HFFc6 (cell line): ENCODE results near the gene ZNF507. TPM values are rescaled to one million over a fixed set of nuclear protein-coding genes. Genes with fewer than 3 reads are reported as not detected.

Source experiments
- DNase-seq: peaks from one replicate; pipeline ENCODE4 v3.0.0-alpha.2; 2018
- H3K27ac Mint-ChIP-seq: 2 replicates; pipeline ENCODE4 v1.8.0; 2020; ENCODE audit warnings: mild to moderate bottlenecking, mixed read lengths
- H3K27me3 Mint-ChIP-seq: 2 replicates; pipeline ENCODE4 v1.8.0; 2021; ENCODE audit warnings: mild to moderate bottlenecking, moderate library complexity, mixed read lengths; ENCODE audit not compliant: insufficient read depth
- H3K36me3 Mint-ChIP-seq: 2 replicates; pipeline ENCODE4 v1.8.0; 2021; ENCODE audit warnings: low read depth, mixed read lengths
- H3K4me1 Mint-ChIP-seq: 2 replicates; pipeline ENCODE4 v1.8.0; 2020; ENCODE audit warnings: low read depth, mixed read lengths
- H3K4me3 Mint-ChIP-seq: 2 replicates; pipeline ENCODE4 v1.8.0; 2020; ENCODE audit warnings: mild to moderate bottlenecking, moderate library complexity, mixed read lengths
- H3K9me3 Mint-ChIP-seq: 2 replicates; pipeline ENCODE4 v1.8.0; 2020; ENCODE audit warnings: mild to moderate bottlenecking, mixed read lengths
- total RNA-seq, 6 experiments: library from RNA; stranded (reverse); fragmentation: NEBNext Ultra II Directional; extraction: Animal tissue kit (Norgen Biotek cat#: 25700); gene quantifications; 2 replicates in 1 of 6; 3 replicates in 5 of 6; pipeline ENCODE4 v1.2.3, GENCODE V29; 2021
- TF ChIP-seq, protein P1 (sequence below): fragments of 200-600 bp; sonication (generic); IDR thresholded peaks from 2 replicates; pipeline ENCODE4 v1.5.0; 2021; ENCODE audit warnings: antibody characterized with exemption, mild to moderate bottlenecking

Gene ZNF507
- total RNA-seq, 6 experiments from 2014 or later: 13.0 to 18.3 (median 16.0) TPM

DNA sequence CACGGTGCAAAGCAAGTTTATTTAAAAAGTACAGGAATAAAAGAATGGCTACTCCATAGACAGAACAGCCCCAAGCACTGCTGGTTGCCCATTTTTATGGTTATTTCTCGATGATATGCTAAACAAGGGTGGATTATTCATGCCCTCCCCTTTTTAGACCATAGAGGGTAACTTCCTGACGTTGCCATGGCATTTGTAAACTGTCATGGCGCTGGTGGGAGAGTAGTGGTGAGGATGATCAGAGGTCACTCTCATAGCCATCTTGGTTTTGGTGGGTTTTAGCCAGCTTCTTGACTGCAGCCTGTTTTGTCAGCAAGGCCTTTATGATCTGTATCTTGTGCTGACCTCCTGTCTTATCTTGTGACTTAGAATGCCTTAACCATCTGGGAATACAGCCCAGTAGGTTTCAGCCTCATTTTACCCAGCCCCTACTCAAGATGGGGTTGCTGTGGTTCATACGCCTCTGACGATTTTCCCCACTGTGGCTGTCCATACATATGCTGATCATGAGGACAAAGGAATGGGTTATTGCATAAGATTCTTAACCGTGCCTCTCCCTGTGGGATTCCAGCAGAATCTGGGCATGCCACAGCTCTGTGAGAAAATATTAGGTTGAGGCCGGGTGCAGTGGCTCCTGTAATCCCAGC is 36.9 kb upstream of the ZNF507 start:
- Mint-ChIP-seq H3K27ac (no peak overlapping the region), H3K4me3 (no peak overlapping the region), H3K9me3 (peaks cover 2% of the 10 kb centered on the region; the same call in 1 of the 2 replicates), H3K27me3 (peaks cover 20% of the 10 kb centered on the region), H3K36me3 (peaks cover under 1% of the 10 kb centered on the region; the same call in 1 of the 2 replicates), H3K4me1 (no peaks in the 10 kb centered on the region)
- TF ChIP-seq, protein P1, sequence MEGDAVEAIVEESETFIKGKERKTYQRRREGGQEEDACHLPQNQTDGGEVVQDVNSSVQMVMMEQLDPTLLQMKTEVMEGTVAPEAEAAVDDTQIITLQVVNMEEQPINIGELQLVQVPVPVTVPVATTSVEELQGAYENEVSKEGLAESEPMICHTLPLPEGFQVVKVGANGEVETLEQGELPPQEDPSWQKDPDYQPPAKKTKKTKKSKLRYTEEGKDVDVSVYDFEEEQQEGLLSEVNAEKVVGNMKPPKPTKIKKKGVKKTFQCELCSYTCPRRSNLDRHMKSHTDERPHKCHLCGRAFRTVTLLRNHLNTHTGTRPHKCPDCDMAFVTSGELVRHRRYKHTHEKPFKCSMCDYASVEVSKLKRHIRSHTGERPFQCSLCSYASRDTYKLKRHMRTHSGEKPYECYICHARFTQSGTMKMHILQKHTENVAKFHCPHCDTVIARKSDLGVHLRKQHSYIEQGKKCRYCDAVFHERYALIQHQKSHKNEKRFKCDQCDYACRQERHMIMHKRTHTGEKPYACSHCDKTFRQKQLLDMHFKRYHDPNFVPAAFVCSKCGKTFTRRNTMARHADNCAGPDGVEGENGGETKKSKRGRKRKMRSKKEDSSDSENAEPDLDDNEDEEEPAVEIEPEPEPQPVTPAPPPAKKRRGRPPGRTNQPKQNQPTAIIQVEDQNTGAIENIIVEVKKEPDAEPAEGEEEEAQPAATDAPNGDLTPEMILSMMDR: no peak
- no peak for DNase-seq

DNA sequence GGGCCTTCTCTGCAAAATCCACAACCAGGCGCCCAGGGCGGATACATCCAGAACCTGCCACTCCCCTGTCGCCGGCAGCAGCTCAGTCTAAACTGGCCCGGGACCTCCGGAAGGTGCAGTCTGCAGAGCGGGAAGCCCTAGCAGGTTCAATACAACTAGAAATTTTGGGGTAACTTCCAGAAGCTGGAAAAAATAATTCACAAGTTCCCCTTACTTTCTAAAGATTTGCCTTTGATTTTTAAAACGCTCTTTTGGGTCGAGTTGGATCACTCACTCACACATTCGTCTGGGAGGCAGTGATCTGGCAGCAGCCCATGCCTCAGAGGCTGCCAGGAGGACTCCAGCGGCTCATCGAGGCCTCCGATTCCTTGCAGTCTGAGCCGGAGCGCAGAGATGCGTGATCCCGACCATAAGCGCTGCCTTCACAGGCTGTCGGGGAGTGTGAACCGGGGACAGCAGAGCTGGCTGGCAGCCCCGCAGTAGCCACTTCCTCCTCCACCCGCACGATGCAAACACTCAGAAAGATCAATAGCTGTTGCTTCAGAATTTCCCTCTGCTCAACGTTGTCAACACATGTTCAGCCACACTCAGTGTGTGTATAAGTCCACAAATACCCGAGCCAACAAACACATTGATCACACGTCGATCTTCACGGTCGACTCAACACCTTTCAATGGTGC is 35.6 kb upstream of the ZNF507 start:
- H3K27me3 Mint-ChIP-seq: peaks cover 20% of the 10 kb centered on the region
- H3K36me3 Mint-ChIP-seq: no peaks in the 10 kb centered on the region
- no peak overlapping the region for H3K4me3 Mint-ChIP-seq
- TF ChIP-seq, protein P1: no peak
- no peak for DNase-seq
- H3K4me1 Mint-ChIP-seq: no peaks in the 10 kb centered on the region
- no peaks in the 10 kb centered on the region for H3K9me3 Mint-ChIP-seq
- no peak overlapping the region for H3K27ac Mint-ChIP-seq

DNA sequence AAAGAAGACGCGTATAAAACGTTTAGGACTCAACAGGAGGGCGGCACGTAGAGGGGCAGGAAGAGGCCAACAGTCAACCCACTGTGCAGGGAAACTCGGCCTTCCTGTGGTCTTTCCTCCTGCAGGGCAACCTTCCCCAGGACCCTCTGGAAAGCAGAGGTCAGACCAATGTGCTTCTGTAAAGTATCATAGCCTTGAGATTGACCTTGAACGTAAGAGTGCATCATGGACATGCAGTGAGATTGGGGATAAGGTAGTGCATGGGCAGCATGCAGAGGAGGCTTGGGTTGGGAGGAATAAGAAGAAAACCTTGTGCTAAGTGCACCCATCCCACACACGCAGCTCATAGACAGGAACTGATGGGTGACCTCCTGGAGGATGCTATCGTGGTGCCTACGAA is 34.0 kb upstream of the ZNF507 start:
- H3K4me3 Mint-ChIP-seq: no peak overlapping the region
- TF ChIP-seq, protein P1: no peak
- no peaks in the 10 kb centered on the region for H3K36me3 Mint-ChIP-seq
- DNase-seq: no peak
- H3K4me1 Mint-ChIP-seq: no peaks in the 10 kb centered on the region
- H3K27ac Mint-ChIP-seq: no peak overlapping the region
- no peaks in the 10 kb centered on the region for H3K9me3 Mint-ChIP-seq
- peaks cover 22% of the 10 kb centered on the region for H3K27me3 Mint-ChIP-seq

DNA sequence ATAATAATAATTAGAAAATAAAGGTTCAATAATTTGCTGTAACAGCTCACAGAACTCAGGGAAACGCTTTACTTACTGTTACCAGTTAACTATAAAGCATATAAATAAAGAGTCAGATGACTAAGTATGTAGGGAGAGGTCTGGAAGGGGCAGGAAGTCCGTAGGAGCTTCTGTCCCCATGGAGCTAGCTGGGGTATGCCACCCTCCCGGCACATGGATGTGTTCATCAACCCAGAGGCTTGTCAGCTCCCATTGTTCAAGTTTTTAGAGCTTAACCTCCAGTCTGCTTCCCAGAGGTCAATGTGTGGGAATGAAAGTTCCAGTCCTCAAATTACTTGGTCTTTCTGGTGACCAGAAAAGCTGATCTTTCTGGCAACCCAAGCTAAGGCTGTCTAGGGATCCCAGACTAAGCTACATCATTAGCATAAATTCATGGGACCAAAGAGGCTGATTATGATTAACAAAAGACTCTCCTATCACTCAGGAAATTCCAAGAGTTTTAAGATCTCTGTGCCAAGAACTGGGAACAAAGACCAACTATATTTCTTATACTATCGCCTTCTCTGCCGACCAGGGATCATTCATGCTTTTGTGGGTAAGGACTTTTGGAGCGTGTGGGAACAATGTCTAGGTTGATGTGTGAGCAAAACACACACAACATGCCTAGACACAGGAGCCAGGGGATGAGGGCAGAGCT is 31.7 kb upstream of the ZNF507 start:
- Mint-ChIP-seq H3K4me1 (no peaks in the 10 kb centered on the region), H3K27me3 (peaks cover 29% of the 10 kb centered on the region), H3K27ac (no peak overlapping the region), H3K9me3 (no peaks in the 10 kb centered on the region), H3K36me3 (no peaks in the 10 kb centered on the region), H3K4me3 (no peak overlapping the region)
- TF ChIP-seq, protein P1: no peak
- DNase-seq: no peak

DNA sequence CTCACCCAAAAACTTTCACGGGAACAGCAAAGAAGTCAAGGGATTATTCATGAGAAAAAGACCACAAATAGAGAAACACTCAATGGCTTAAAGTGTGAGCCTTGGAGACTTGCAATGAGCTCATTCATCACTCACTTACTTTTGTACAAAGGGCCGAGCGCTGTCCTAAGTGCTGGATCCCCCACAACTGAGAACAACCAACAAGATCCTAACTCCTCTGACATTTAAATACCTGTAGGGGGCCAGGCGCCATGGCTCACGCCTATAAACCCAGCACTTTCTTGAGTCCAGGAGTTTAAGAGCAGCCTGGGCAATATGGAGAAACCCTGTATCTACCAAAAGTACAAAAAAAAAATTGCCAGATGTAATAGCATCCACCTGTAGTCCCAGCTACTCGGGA is 29.4 kb upstream of the ZNF507 start:
- TF ChIP-seq, protein P1: no peak
- H3K4me3 Mint-ChIP-seq: no peak overlapping the region
- no peak overlapping the region for H3K27ac Mint-ChIP-seq
- no peaks in the 10 kb centered on the region for H3K36me3 Mint-ChIP-seq
- peaks cover 26% of the 10 kb centered on the region for H3K27me3 Mint-ChIP-seq
- H3K9me3 Mint-ChIP-seq: no peaks in the 10 kb centered on the region
- H3K4me1 Mint-ChIP-seq: no peaks in the 10 kb centered on the region
- no peak for DNase-seq
